MM.1S (cell line): ENCODE measurements around the gene SCAPER.
A peak's percentile ranks its signal among the peaks of the same experiment; 100 is the strongest.

Experiments used
- CTCF ChIP-seq: fragments of 300-600 bp; sonication (generic); IDR thresholded peaks from 2 replicates; pipeline ENCODE4 v1.5.1; 2016; ENCODE audit warnings: antibody characterized with exemption, low read length, mixed read lengths
- EZH2 ChIP-seq: fragments of 300-600 bp; sonication (generic); optimal IDR thresholded peaks from 2 replicates; pipeline ENCODE3; 2017; ENCODE audit warnings: low read depth, mild to moderate bottlenecking, antibody characterized with exemption, low read length, mixed read lengths

- TF ChIP-seq CTCF (peak; percentile 57), EZH2 (no peak)
Measured at GRCh38 chr15:76642671-76643070, 262.5 kb downstream of the SCAPER start.
